ENCODE measurements around the gene SERPINA1.

Gene SERPINA1

DNA sequence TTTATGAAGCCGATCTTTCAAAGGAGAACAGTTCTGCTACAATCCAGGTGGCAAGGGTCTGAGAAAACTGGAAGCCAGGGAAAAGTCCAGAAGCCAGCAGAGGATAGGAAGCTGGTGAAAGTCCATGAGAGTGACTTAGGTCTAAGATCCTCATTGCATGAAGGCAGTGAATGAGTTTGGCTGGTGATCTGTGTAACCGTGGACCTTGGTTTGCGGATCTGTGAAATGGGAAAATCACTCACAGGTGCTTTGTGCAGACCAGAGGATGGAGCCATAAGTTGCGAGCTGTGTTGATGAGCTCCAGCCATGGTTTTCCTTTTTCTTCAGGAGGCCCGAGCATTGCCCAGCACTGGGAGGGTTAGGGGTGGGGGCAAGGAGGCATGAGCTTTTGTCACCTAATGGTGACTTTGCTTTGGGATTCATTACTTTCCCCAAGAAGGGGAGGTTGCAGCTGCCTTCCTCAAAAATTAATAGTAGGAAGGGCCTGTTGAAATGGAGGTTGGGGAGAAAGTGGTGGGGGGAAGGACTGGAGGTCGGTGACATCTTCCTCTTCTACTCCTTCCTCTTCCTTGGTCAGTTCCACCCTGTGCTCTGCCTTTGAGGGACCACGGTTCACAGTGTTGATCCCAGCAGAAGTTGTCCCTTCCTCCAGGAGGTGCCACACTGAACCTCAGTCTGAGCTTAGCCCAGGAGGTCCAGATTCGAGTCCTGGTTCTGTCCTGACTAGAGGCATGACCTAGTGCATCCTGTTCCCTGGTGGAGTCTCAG lies 45.0 kb downstream of the SERPINA1 start:
- no peak overlapping the region for H2BK15ac ChIP-seq (ENCODE audit: low read depth, poor library complexity, severe bottlenecking)
- no peak overlapping the region for H3K9ac ChIP-seq (ENCODE audit: low read length)
- H3K4me1 ChIP-seq (ENCODE audit: control insufficient read depth, insufficient read depth, low read depth, low read length), result peaks cover 9% of the 10 kb centered on the region
- no peak overlapping the region for H4K8ac ChIP-seq (ENCODE audit: low read length)
- H2AK5ac ChIP-seq (ENCODE audit: low read length, severe bottlenecking), result no peak overlapping the region
- DNase-seq, result no peak
- WGBS, result 81% methylated on average over 7 of the region's 8 CpGs
- H3K27me3 ChIP-seq (ENCODE audit: control insufficient read depth in 1 of 2, insufficient read depth in 1 of 2, low read length in 2 of 2), result no peaks in the 10 kb centered on the region
- no peak overlapping the region for H2AFZ ChIP-seq (ENCODE audit: low read depth, low read length)
- no peak overlapping the region for H3K27ac ChIP-seq (ENCODE audit: low read length, poor library complexity, severe bottlenecking)
- H3K36me3 ChIP-seq (ENCODE audit: control insufficient read depth in 1 of 2, insufficient read depth in 2 of 2, low read depth in 1 of 2, low read length in 2 of 2), result no peaks in the 10 kb centered on the region
- H3K14ac ChIP-seq (ENCODE audit: low read length in 2 of 2), result no peak overlapping the region
- no peak overlapping the region for H2BK12ac ChIP-seq (ENCODE audit: low read length in 2 of 2)
- no peak overlapping the region for H3K4me2 ChIP-seq (ENCODE audit: low read length, poor library complexity, severe bottlenecking)
- H3K23ac ChIP-seq (ENCODE audit: low read length in 2 of 2), result no peak overlapping the region
- H4K91ac ChIP-seq (ENCODE audit: low read length), result no peak overlapping the region
- H3K4ac ChIP-seq (ENCODE audit: low read depth in 1 of 2, low read length in 2 of 2), result no peak overlapping the region
- H3K18ac ChIP-seq (ENCODE audit: low read depth in 1 of 2, low read length in 2 of 2), result no peak overlapping the region
- no peak overlapping the region for H2BK5ac ChIP-seq (ENCODE audit: low read depth, low read length, poor library complexity, severe bottlenecking)
- H3K9me3 ChIP-seq (ENCODE audit: control insufficient read depth, low read length), result no peaks in the 10 kb centered on the region
- H3K79me1 ChIP-seq (replicated peaks; ENCODE audit: low read length, poor library complexity, severe bottlenecking), result no peaks in the 10 kb centered on the region
- H2BK120ac ChIP-seq (ENCODE audit: low read depth, low read length), result no peak overlapping the region
- no peak overlapping the region for H3K4me3 ChIP-seq (ENCODE audit: insufficient read depth in 1 of 2, low read depth in 1 of 2, low read length in 2 of 2)

DNA sequence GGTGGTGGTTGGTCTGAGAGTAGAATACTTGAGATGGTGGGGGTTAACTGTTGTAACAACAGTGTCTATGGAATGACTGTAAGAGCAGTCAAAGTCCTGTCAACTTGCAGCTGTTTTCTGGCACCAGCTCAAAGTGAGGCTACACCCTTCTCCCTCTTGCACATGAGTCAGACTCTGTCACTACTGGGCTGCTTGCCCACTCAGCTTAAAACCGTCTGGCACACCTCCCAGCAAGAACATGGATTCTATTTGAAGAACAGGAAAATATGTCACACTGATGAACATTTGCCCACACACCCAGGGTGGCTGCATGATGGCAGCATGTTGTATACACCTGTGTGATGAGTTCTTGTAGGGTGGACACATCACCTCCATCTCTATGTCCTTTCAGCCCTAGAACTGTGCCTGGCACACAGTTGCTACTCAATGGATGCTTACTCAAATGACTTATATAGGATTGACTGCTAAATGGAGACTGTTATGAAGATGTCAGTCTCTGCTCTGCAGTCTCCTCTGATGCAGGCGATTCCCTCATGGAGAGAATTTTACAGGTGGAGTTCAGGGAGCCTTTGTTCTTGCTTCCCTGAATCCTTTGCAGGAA lies 46.0 kb downstream of the SERPINA1 start:
- 63% methylated on average over 2 of the region's 2 CpGs for WGBS
- no peak overlapping the region for H3K4me2 ChIP-seq (ENCODE audit: low read length, poor library complexity, severe bottlenecking)

GRCh38 chr14:94341656-94342333 lies 46.6 kb downstream of the SERPINA1 start:
- Histone ChIP-seq H2BK5ac (ENCODE audit: low read depth, low read length, poor library complexity, severe bottlenecking) (no peak overlapping the region), H3K27ac (ENCODE audit: low read length, poor library complexity, severe bottlenecking) (no peak overlapping the region), H3K4me1 (ENCODE audit: control insufficient read depth, insufficient read depth, low read depth, low read length) (peaks cover 9% of the 10 kb centered on the region), H4K91ac (ENCODE audit: low read length) (no peak overlapping the region), H3K9ac (ENCODE audit: low read length) (peak overlapping the region; percentile 69), H3K4ac (ENCODE audit: low read depth in 1 of 2, low read length in 2 of 2) (no peak overlapping the region), H2AFZ (ENCODE audit: low read depth, low read length) (no peak overlapping the region), H3K27me3 (ENCODE audit: control insufficient read depth in 1 of 2, insufficient read depth in 1 of 2, low read length in 2 of 2) (no peaks in the 10 kb centered on the region), H3K9me3 (ENCODE audit: control insufficient read depth, low read length) (no peaks in the 10 kb centered on the region), H3K4me3 (ENCODE audit: insufficient read depth in 1 of 2, low read depth in 1 of 2, low read length in 2 of 2) (peak overlapping the region in 1 of 2 experiments; percentile 31), H4K8ac (ENCODE audit: low read length) (no peak overlapping the region), H3K36me3 (ENCODE audit: control insufficient read depth in 1 of 2, insufficient read depth in 2 of 2, low read depth in 1 of 2, low read length in 2 of 2) (no peaks in the 10 kb centered on the region), H3K4me2 (ENCODE audit: low read length, poor library complexity, severe bottlenecking) (no peak overlapping the region), H3K79me1 (replicated peaks; ENCODE audit: low read length, poor library complexity, severe bottlenecking) (no peaks in the 10 kb centered on the region), H2BK120ac (ENCODE audit: low read depth, low read length) (no peak overlapping the region), H3K14ac (ENCODE audit: low read length in 2 of 2) (no peak overlapping the region), H3K23ac (ENCODE audit: low read length in 2 of 2) (no peak overlapping the region), H2BK12ac (ENCODE audit: low read length in 2 of 2) (no peak overlapping the region), H2BK15ac (ENCODE audit: low read depth, poor library complexity, severe bottlenecking) (no peak overlapping the region), H3K18ac (ENCODE audit: low read depth in 1 of 2, low read length in 2 of 2) (no peak overlapping the region), H2AK5ac (ENCODE audit: low read length, severe bottlenecking) (no peak overlapping the region)
- WGBS, result 55% methylated on average over 5 of the region's 5 CpGs
- no peak for DNase-seq

More for the DNA sequence above, 46.0 kb downstream of the SERPINA1 start:
- H3K36me3 ChIP-seq (ENCODE audit: control insufficient read depth in 1 of 2, insufficient read depth in 2 of 2, low read depth in 1 of 2, low read length in 2 of 2), result no peaks in the 10 kb centered on the region
- H3K14ac ChIP-seq (ENCODE audit: low read length in 2 of 2), result no peak overlapping the region
- H3K18ac ChIP-seq (ENCODE audit: low read depth in 1 of 2, low read length in 2 of 2), result no peak overlapping the region
- DNase-seq, result peak; percentile 29
- peak overlapping the region; percentile 69 for H3K9ac ChIP-seq (ENCODE audit: low read length)
- H4K91ac ChIP-seq (ENCODE audit: low read length), result no peak overlapping the region
- peaks cover 9% of the 10 kb centered on the region for H3K4me1 ChIP-seq (ENCODE audit: control insufficient read depth, insufficient read depth, low read depth, low read length)
- H3K23ac ChIP-seq (ENCODE audit: low read length in 2 of 2), result no peak overlapping the region
- H2BK5ac ChIP-seq (ENCODE audit: low read depth, low read length, poor library complexity, severe bottlenecking), result no peak overlapping the region
- H2BK12ac ChIP-seq (ENCODE audit: low read length in 2 of 2), result no peak overlapping the region
- H2AFZ ChIP-seq (ENCODE audit: low read depth, low read length), result no peak overlapping the region
- no peaks in the 10 kb centered on the region for H3K9me3 ChIP-seq (ENCODE audit: control insufficient read depth, low read length)
- no peak overlapping the region for H3K27ac ChIP-seq (ENCODE audit: low read length, poor library complexity, severe bottlenecking)
- H3K79me1 ChIP-seq (replicated peaks; ENCODE audit: low read length, poor library complexity, severe bottlenecking), result no peaks in the 10 kb centered on the region
- H3K4me3 ChIP-seq (ENCODE audit: insufficient read depth in 1 of 2, low read depth in 1 of 2, low read length in 2 of 2), result peak overlapping the region in 1 of 2 experiments; percentile 31
- H2AK5ac ChIP-seq (ENCODE audit: low read length, severe bottlenecking), result no peak overlapping the region
- no peak overlapping the region for H4K8ac ChIP-seq (ENCODE audit: low read length)
- no peak overlapping the region for H3K4ac ChIP-seq (ENCODE audit: low read depth in 1 of 2, low read length in 2 of 2)
- H2BK120ac ChIP-seq (ENCODE audit: low read depth, low read length), result no peak overlapping the region
- H3K27me3 ChIP-seq (ENCODE audit: control insufficient read depth in 1 of 2, insufficient read depth in 1 of 2, low read length in 2 of 2), result no peaks in the 10 kb centered on the region
- no peak overlapping the region for H2BK15ac ChIP-seq (ENCODE audit: low read depth, poor library complexity, severe bottlenecking)

GRCh38 chr14:94340533-94340932 lies 47.9 kb downstream of the SERPINA1 start:
- no peak overlapping the region for H2BK120ac ChIP-seq (ENCODE audit: low read depth, low read length)
- H4K8ac ChIP-seq (ENCODE audit: low read length), result no peak overlapping the region
- no peak overlapping the region for H3K27ac ChIP-seq (ENCODE audit: low read length, poor library complexity, severe bottlenecking)
- H2BK12ac ChIP-seq (ENCODE audit: low read length in 2 of 2), result no peak overlapping the region
- no peaks in the 10 kb centered on the region for H3K79me1 ChIP-seq (replicated peaks; ENCODE audit: low read length, poor library complexity, severe bottlenecking)
- no peak overlapping the region for H3K23ac ChIP-seq (ENCODE audit: low read length in 2 of 2)
- no peak overlapping the region for H2AFZ ChIP-seq (ENCODE audit: low read depth, low read length)
- H3K4me1 ChIP-seq (ENCODE audit: control insufficient read depth, insufficient read depth, low read depth, low read length), result peaks cover 6% of the 10 kb centered on the region
- H2BK5ac ChIP-seq (ENCODE audit: low read depth, low read length, poor library complexity, severe bottlenecking), result no peak overlapping the region
- no peak overlapping the region for H3K4ac ChIP-seq (ENCODE audit: low read depth in 1 of 2, low read length in 2 of 2)
- no peak for DNase-seq
- no peak overlapping the region for H3K4me3 ChIP-seq (ENCODE audit: insufficient read depth in 1 of 2, low read depth in 1 of 2, low read length in 2 of 2)
- no peak overlapping the region for H3K4me2 ChIP-seq (ENCODE audit: low read length, poor library complexity, severe bottlenecking)
- H3K9ac ChIP-seq (ENCODE audit: low read length), result no peak overlapping the region
- no peak overlapping the region for H4K91ac ChIP-seq (ENCODE audit: low read length)
- H2AK5ac ChIP-seq (ENCODE audit: low read length, severe bottlenecking), result no peak overlapping the region
- no peak overlapping the region for H3K18ac ChIP-seq (ENCODE audit: low read depth in 1 of 2, low read length in 2 of 2)
- no peak overlapping the region for H3K14ac ChIP-seq (ENCODE audit: low read length in 2 of 2)
- H3K36me3 ChIP-seq (ENCODE audit: control insufficient read depth in 1 of 2, insufficient read depth in 2 of 2, low read depth in 1 of 2, low read length in 2 of 2), result no peaks in the 10 kb centered on the region
- H2BK15ac ChIP-seq (ENCODE audit: low read depth, poor library complexity, severe bottlenecking), result no peak overlapping the region
- no peaks in the 10 kb centered on the region for H3K9me3 ChIP-seq (ENCODE audit: control insufficient read depth, low read length)
- H3K27me3 ChIP-seq (ENCODE audit: control insufficient read depth in 1 of 2, insufficient read depth in 1 of 2, low read length in 2 of 2), result no peaks in the 10 kb centered on the region

Data from mesenchymal stem cell (in vitro differentiated cells and primary cell).